Progenitor cell of endocrine pancreas (in vitro differentiated cells): ENCODE measurements around the gene MCM5. TPM values are rescaled to one million over a fixed set of nuclear protein-coding genes. Genes with fewer than 3 reads are reported as not detected.

Source experiments
- DNase-seq: peaks from one replicate; pipeline ENCODE4 v3.0.0; 2021; ENCODE audit warnings: low spot score; ENCODE audit not compliant: unreplicated experiment
- H3K27ac Mint-ChIP-seq: 2 replicates; pipeline ENCODE4 v1.8.0; 2021; ENCODE audit warnings: mild to moderate bottlenecking, moderate library complexity, mixed read lengths
- H3K27me3 Mint-ChIP-seq: 2 replicates; pipeline ENCODE4 v1.8.0; 2021; ENCODE audit warnings: mixed read lengths
- H3K36me3 Mint-ChIP-seq: 2 replicates; pipeline ENCODE4 v1.8.0; 2022; ENCODE audit warnings: mixed read lengths; ENCODE audit not compliant: insufficient read depth
- H3K4me1 Mint-ChIP-seq: 2 replicates; pipeline ENCODE4 v1.8.0; 2021; ENCODE audit warnings: low read depth, mixed read lengths
- H3K4me3 Mint-ChIP-seq: 2 replicates; pipeline ENCODE4 v1.8.0; 2021; ENCODE audit warnings: low read depth, mild to moderate bottlenecking, moderate library complexity, mixed read lengths
- H3K9me3 Mint-ChIP-seq: 2 replicates; pipeline ENCODE4 v1.8.0; 2021; ENCODE audit warnings: low read depth, mixed read lengths
- total RNA-seq: library from RNA; stranded (reverse); gene quantifications from 2 replicates; pipeline ENCODE4 v1.2.1, GENCODE V29; 2021
- TF ChIP-seq, protein P1 (sequence below): fragments of 200-600 bp; sonication (generic); IDR thresholded peaks from one replicate; pipeline ENCODE4 v1.5.0; 2021; ENCODE audit warnings: antibody characterized with exemption, mild to moderate bottlenecking; ENCODE audit not compliant: unreplicated experiment

The MCM5 gene
- total RNA-seq, 1 donor from 2014 or later = 92.8 TPM

DNA sequence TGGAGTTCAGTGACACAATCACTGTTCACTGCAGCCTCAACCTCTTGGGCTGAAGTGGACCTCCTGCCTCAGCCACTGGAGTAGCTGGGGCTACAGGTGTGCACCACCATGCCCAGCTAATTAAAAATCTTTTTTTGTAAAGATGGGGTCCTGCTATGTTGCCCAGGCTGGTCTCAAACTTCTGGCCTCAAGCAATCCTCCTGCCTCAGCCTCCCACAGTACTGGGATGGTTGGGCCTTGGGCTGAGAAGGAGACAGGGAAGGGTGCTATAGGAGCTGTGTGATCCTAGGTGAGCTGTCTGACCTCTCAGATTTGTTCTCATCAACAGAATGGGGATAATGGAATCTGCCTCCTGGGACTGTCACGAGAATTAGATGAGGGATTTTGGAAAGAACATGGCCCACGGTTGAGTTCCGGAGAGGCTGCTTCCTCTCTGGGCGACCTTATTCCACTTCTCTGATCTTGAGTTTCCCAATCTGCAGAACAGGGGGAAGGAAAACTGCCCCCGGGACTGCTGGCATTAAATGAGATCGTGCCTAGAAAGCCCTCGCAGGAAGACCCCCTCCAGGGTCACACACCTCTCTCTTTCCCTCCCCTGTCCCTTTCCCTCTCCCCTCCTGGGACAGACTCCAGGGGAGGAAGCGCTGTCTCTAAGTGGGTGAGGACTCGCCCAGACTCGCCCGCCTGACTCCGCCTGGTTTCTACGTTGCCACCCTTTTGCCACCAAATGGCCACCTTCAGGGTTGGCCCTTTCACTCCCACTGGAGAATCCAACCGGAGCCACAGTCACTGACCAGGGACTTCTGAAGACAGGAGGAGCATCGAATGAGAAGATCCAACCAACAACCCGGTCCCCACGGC is 50.1 kb downstream of the MCM5 start:
- H3K9me3 Mint-ChIP-seq = no peaks in the 10 kb centered on the region
- H3K4me1 Mint-ChIP-seq = peaks cover 1% of the 10 kb centered on the region
- TF ChIP-seq, protein P1, sequence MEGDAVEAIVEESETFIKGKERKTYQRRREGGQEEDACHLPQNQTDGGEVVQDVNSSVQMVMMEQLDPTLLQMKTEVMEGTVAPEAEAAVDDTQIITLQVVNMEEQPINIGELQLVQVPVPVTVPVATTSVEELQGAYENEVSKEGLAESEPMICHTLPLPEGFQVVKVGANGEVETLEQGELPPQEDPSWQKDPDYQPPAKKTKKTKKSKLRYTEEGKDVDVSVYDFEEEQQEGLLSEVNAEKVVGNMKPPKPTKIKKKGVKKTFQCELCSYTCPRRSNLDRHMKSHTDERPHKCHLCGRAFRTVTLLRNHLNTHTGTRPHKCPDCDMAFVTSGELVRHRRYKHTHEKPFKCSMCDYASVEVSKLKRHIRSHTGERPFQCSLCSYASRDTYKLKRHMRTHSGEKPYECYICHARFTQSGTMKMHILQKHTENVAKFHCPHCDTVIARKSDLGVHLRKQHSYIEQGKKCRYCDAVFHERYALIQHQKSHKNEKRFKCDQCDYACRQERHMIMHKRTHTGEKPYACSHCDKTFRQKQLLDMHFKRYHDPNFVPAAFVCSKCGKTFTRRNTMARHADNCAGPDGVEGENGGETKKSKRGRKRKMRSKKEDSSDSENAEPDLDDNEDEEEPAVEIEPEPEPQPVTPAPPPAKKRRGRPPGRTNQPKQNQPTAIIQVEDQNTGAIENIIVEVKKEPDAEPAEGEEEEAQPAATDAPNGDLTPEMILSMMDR = no peak
- no peak overlapping the region for H3K4me3 Mint-ChIP-seq
- H3K27ac Mint-ChIP-seq = no peak overlapping the region
- peaks cover 12% of the 10 kb centered on the region for H3K27me3 Mint-ChIP-seq
- no peak for DNase-seq
- no peaks in the 10 kb centered on the region for H3K36me3 Mint-ChIP-seq

- TF ChIP-seq, protein P1 = no peak
- Mint-ChIP-seq H3K4me3 (no peak overlapping the region), H3K4me1 (peaks cover 1% of the 10 kb centered on the region), H3K27ac (no peak overlapping the region), H3K27me3 (peaks cover 12% of the 10 kb centered on the region), H3K36me3 (no peaks in the 10 kb centered on the region), H3K9me3 (no peaks in the 10 kb centered on the region)
- DNase-seq = no peak
Measured at GRCh38 chr22:35450824-35451569, 51.1 kb downstream of the MCM5 start.

GRCh38 chr22:35451592-35451991 is 51.7 kb downstream of the MCM5 start:
- Mint-ChIP-seq H3K27me3 (peaks cover 12% of the 10 kb centered on the region), H3K36me3 (no peaks in the 10 kb centered on the region), H3K4me1 (peaks cover 1% of the 10 kb centered on the region), H3K9me3 (no peaks in the 10 kb centered on the region), H3K4me3 (no peak overlapping the region), H3K27ac (no peak overlapping the region)
- TF ChIP-seq, protein P1 = no peak
- no peak for DNase-seq

DNA sequence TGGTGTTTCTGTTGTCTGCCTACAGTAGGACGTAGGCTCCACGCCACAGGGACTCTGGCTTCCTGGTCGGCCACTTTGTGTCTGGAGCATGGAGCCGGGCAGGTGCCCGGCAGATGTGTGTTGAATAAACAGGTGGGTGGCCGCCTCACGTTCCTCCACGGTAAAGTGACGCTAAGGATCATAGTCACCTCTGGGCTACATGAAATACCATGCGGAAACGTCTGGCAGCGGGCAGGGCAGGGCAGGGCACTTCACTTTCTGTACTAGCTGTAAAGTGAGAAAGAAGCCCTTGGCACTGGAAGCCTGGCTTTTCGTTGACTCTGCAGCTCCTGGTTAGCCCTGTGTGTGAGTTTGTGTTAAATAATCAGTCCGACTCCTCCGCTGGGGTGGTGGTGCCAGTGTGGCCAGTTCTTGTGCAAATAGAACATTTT is 52.4 kb downstream of the MCM5 start:
- Mint-ChIP-seq H3K4me3 (no peak overlapping the region), H3K27ac (no peak overlapping the region), H3K4me1 (peaks cover 1% of the 10 kb centered on the region), H3K9me3 (no peaks in the 10 kb centered on the region), H3K27me3 (peaks cover 12% of the 10 kb centered on the region), H3K36me3 (no peaks in the 10 kb centered on the region)
- DNase-seq = no peak
- TF ChIP-seq, protein P1 = no peak
